IMR-90 (cell line): ENCODE measurements around the gene DISP2. TPM values are rescaled to one million over a fixed set of nuclear protein-coding genes. Genes with fewer than 3 reads are reported as not detected.

Experiments
- ATAC-seq: fragments of 200-7000 bp; cut with Tn5 transposase; 2 replicates; pipeline ENCODE4 v1.9.1; 2020; ENCODE audit warnings: low read depth, mild to moderate bottlenecking, moderate library complexity
- BruUV-seq: library from RNA; stranded (reverse); fragments of 400-500 nt; replicated peaks from 2 replicates; lab custom pipeline; 2021; lab: Mats Ljungman, UMichigan
- CTCF ChIA-PET: fragments of 300-600 bp; formaldehyde crosslinking; extraction: SDS; loops from one replicate; lab custom pipeline; 2021; ENCODE audit warnings: antibody characterized with exemption; lab: Yijun Ruan, JAX
- POLR2A ChIA-PET: fragments of 300-600 bp; sonication (Branson Sonifier 250); formaldehyde crosslinking; loops from one replicate; lab custom pipeline; 2022; ENCODE audit warnings: antibody characterized with exemption; ENCODE audit not compliant: unreplicated experiment; lab: Charles Lee
- DNase-seq: peaks from one replicate; pipeline ENCODE4 v3.0.0; 2013
- H2AFZ ChIP-seq: replicated peaks from 2 replicates; pipeline ENCODE3; 2013; ENCODE audit warnings: low read length, mild to moderate bottlenecking; ENCODE audit not compliant: poor library complexity
- H2AK5ac ChIP-seq: 2 replicates; pipeline ENCODE4 v1.6.1; 2013; ENCODE audit warnings: low read depth, low read length, inconsistent platforms
- H2AK9ac ChIP-seq: replicated peaks from 2 replicates; pipeline ENCODE3; 2013; ENCODE audit warnings: mild to moderate bottlenecking, low read depth, low read length, moderate library complexity; ENCODE audit not compliant: poor library complexity
- H2BK120ac ChIP-seq: 2 replicates; pipeline ENCODE4 v1.6.1; 2013; ENCODE audit warnings: low read depth, low read length, inconsistent platforms
- H2BK15ac ChIP-seq: 3 replicates; pipeline ENCODE4 v1.6.1; 2013; ENCODE audit warnings: low read depth, low read length, inconsistent platforms
- H2BK20ac ChIP-seq: 2 replicates; pipeline ENCODE4 v1.6.1; 2013; ENCODE audit warnings: low read depth, mild to moderate bottlenecking, inconsistent platforms, low read length, moderate library complexity
- H2BK5ac ChIP-seq: 2 replicates; pipeline ENCODE4 v1.6.1; 2013; ENCODE audit warnings: mild to moderate bottlenecking, low read depth, low read length, inconsistent platforms; ENCODE audit not compliant: poor library complexity, severe bottlenecking
- H3K14ac ChIP-seq: replicated peaks from 2 replicates; pipeline ENCODE4 v1.6.1; 2013; ENCODE audit warnings: low read depth, low read length, inconsistent platforms
- H3K18ac ChIP-seq: 2 replicates; pipeline ENCODE4 v1.6.1; 2013; ENCODE audit warnings: low read depth, low read length, control low read depth
- H3K23ac ChIP-seq: 2 replicates; pipeline ENCODE4 v1.6.1; 2013; ENCODE audit warnings: low read depth, low read length, inconsistent platforms
- H3K27ac ChIP-seq: 2 replicates; pipeline ENCODE4 v1.5.1; 2013; ENCODE audit warnings: mild to moderate bottlenecking, control low read depth, low read length; ENCODE audit not compliant: insufficient read depth
- H3K27me3 ChIP-seq: 2 replicates; pipeline ENCODE4 v1.6.1; 2013; ENCODE audit warnings: low read length; ENCODE audit not compliant: control insufficient read depth, insufficient read depth
- H3K36me3 ChIP-seq: 2 replicates; pipeline ENCODE4 v1.6.1; 2013; ENCODE audit warnings: low read length, mixed read lengths; ENCODE audit not compliant: control insufficient read depth, insufficient read depth
- H3K4ac ChIP-seq: 2 replicates; pipeline ENCODE4 v1.6.1; 2013; ENCODE audit warnings: low read depth, low read length, inconsistent platforms
- H3K4me1 ChIP-seq: 2 replicates; pipeline ENCODE4 v1.6.1; 2013; ENCODE audit warnings: low read length, mixed read lengths; ENCODE audit not compliant: control insufficient read depth, insufficient read depth
- H3K4me2 ChIP-seq: 2 replicates; pipeline ENCODE4 v1.6.1; 2013; ENCODE audit warnings: low read depth, mild to moderate bottlenecking, control low read depth, low read length, moderate library complexity
- H3K4me3 ChIP-seq: 2 replicates; pipeline ENCODE4 v1.5.1; 2013; ENCODE audit warnings: low read depth, mild to moderate bottlenecking, control low read depth, low read length, moderate library complexity; ENCODE audit not compliant: insufficient read depth
- H3K56ac ChIP-seq: 2 replicates; pipeline ENCODE4 v1.6.1; 2013; ENCODE audit warnings: low read length, inconsistent platforms; ENCODE audit not compliant: insufficient read depth; ENCODE audit errors: extremely low read depth
- H3K79me1 ChIP-seq, 2 experiments: 2 replicates each; pipeline ENCODE4 v1.6.1; 2013; ENCODE audit warnings: low read length in 2 of 2, inconsistent platforms in 1 of 2, low read depth in 1 of 2
- H3K9ac ChIP-seq: 2 replicates; pipeline ENCODE4 v1.6.1; 2013; ENCODE audit warnings: low read depth, low read length, control low read depth
- H3K9me1 ChIP-seq: 2 replicates; pipeline ENCODE4 v1.6.1; 2013; ENCODE audit warnings: low read length, inconsistent platforms; ENCODE audit not compliant: insufficient read depth
- H3K9me3 ChIP-seq: 2 replicates; pipeline ENCODE4 v1.6.1; 2013; ENCODE audit warnings: low read length; ENCODE audit not compliant: control insufficient read depth, insufficient read depth
- H4K20me1 ChIP-seq: 2 replicates; pipeline ENCODE4 v1.6.1; 2013; ENCODE audit warnings: low read length, inconsistent platforms; ENCODE audit not compliant: insufficient read depth
- H4K5ac ChIP-seq: 2 replicates; pipeline ENCODE4 v1.6.1; 2013; ENCODE audit warnings: mild to moderate bottlenecking, low read depth, low read length, control low read depth
- H4K8ac ChIP-seq, 2 experiments: 2 replicates each; pipeline ENCODE4 v1.6.1; 2013; ENCODE audit warnings: low read depth in 2 of 2, low read length in 2 of 2, control low read depth in 1 of 2, inconsistent platforms in 1 of 2
- H4K91ac ChIP-seq: 2 replicates; pipeline ENCODE4 v1.6.1; 2013; ENCODE audit warnings: low read depth, low read length, inconsistent platforms; ENCODE audit not compliant: insufficient read depth
- BHLHE40 ChIP-seq: fragments of 150-350 bp; IDR thresholded peaks from 2 replicates; pipeline ENCODE4 v1.6.1; 2016; ENCODE audit warnings: mild to moderate bottlenecking, low read depth, low read length
- CHD1 ChIP-seq: IDR thresholded peaks from 2 replicates; pipeline ENCODE4 v1.6.1; 2012; ENCODE audit warnings: low read depth, low read length, improper control_type of control experiment
- FOS ChIP-seq: fragments of 150-350 bp; IDR thresholded peaks from 2 replicates; pipeline ENCODE4 v1.6.1; 2016; ENCODE audit warnings: low read depth, low read length
- MAFK ChIP-seq: IDR thresholded peaks from 2 replicates; pipeline ENCODE4 v1.6.1; 2012; ENCODE audit warnings: low read depth, low read length, improper control_type of control experiment
- MAZ ChIP-seq: IDR thresholded peaks from 2 replicates; pipeline ENCODE4 v1.6.1; 2012; ENCODE audit warnings: low read depth, mild to moderate bottlenecking, low read length, improper control_type of control experiment, moderate library complexity, borderline replicate concordance
- MXI1 ChIP-seq: IDR thresholded peaks from 2 replicates; pipeline ENCODE4 v1.6.1; 2012; ENCODE audit warnings: low read depth, mild to moderate bottlenecking, low read length, moderate library complexity, borderline replicate concordance
- POLR2A ChIP-seq: IDR thresholded peaks from 2 replicates; pipeline ENCODE4 v1.6.1; 2012; ENCODE audit warnings: mild to moderate bottlenecking, low read depth, low read length
- RAD21 ChIP-seq: IDR thresholded peaks from 2 replicates; pipeline ENCODE4 v1.6.1; 2012; ENCODE audit warnings: low read length, improper control_type of control experiment
- RCOR1 ChIP-seq: IDR thresholded peaks from 2 replicates; pipeline ENCODE4 v1.6.1; 2012; ENCODE audit warnings: mild to moderate bottlenecking, low read length, improper control_type of control experiment; ENCODE audit not compliant: insufficient replicate concordance
- RFX5 ChIP-seq: IDR thresholded peaks from 2 replicates; pipeline ENCODE4 v1.8.0; 2012; ENCODE audit warnings: low read depth, mild to moderate bottlenecking, low read length, moderate library complexity
- SMC3 ChIP-seq: fragments of 150-350 bp; IDR thresholded peaks from 2 replicates; pipeline ENCODE4 v1.6.1; 2016; ENCODE audit warnings: low read depth, mild to moderate bottlenecking, antibody characterized with exemption, low read length, moderate library complexity
- WGBS, 2 experiments: methylation state at CpG; one replicate each; pipeline versions ENCODE4 v1.1.5 to v1.1.7; 2013; ENCODE audit warnings: missing lambda C conversion rate in 2 of 2; ENCODE audit not compliant: insufficient read length in 1 of 2; ENCODE audit errors: extremely low coverage in 2 of 2; 5-methylcytosine and 5-hydroxymethylcytosine counted together
- dilution Hi-C: fragments of 300-500 bp; cut with HindIII; formaldehyde crosslinking; loops from one replicate; pipeline ENCODE4 v1.14.3; 2018; ENCODE audit warnings: low sequenced_read_pairs; ENCODE audit not compliant: unreplicated experiment
- in situ Hi-C: fragments of 300-500 bp; cut with MboI; formaldehyde crosslinking; loops from 3 replicates; pipeline ENCODE4 v1.14.3; 2019; ENCODE audit warnings: low sequenced_read_pairs, inconsistent platforms, mixed read lengths
- intact Hi-C: fragments of 100-400 bp; cut with micrococcal nuclease; formaldehyde crosslinking; loops from 2 replicates; pipeline ENCODE4 v1.10.0; 2022
- polyA plus RNA-seq, 3 experiments: library from polyadenylated mRNA; depleted of rRNA; stranded (reverse); fragments of >200 nt; gene quantifications; 2 replicates each; pipeline ENCODE4 v1.2.3, GENCODE V29; 2012; ENCODE audit warnings: low replicate concordance in 1 of 3
- total RNA-seq: library from RNA; depleted of rRNA; stranded (reverse); fragments of >200 nt; gene quantifications from 2 replicates; pipeline ENCODE4 v1.2.3, GENCODE V29; 2012
- TF ChIP-seq, protein P1 (sequence below): conservative IDR thresholded peaks from 2 replicates; pipeline ENCODE4 v1.5.1; 2012; ENCODE audit warnings: mild to moderate bottlenecking, low read depth, low read length, improper control_type of control experiment
- TF ChIP-seq, protein P2 (sequence below): fragments of 150-350 bp; IDR thresholded peaks from 2 replicates; pipeline ENCODE4 v1.6.1; 2017; ENCODE audit warnings: mild to moderate bottlenecking, antibody characterized with exemption, low read length, low read depth

DISP2 gene
- total and polyA plus RNA-seq, 2 of the 4 experiments (the other 2 are of a cell fraction), result 0.34 to 0.36 TPM

DNA sequence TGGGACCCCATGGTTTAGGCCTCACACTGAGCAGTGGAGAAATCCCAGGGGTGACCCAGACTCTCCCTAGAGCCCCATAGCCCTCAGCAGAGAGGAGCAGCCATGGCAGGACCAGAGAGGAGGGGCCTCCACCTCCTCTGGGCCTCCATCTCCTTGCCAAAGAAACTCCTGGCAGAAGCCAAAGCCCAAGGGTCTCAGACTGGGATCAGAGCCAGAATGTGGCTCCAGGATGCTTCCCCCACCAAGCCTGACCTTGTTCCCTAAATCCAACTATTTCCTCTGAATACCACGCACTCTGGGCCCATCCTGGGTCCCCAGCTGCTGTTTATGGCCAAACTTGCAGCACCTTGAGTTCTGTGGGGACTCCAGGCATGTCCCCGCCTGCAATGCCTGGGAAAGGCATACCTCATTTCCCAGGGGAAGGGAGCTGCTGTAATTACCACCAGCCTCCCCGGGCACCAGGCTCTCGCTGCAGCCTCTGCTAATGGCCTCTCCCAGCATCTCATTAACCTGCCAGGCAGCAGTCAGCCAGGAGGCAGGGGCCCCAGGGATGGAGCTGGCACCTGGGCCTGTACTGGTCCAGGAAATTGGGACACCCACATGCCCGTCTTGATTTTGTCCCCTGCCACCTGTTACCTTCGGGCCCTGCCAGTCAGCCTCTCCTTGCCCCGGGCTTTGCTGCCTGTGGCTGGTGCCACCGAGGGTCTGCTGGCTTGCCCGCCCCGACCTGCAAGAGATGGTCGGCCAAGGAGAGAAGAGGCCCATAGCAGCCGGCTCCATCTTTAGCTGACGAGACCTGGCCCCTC is 21.9 kb upstream of the DISP2 start:
- Histone ChIP-seq H3K23ac (no peak overlapping the region), H2BK5ac (no peak overlapping the region), H4K8ac (no peak overlapping the region), H3K14ac (no peak overlapping the region), H3K4me1 (peaks cover 33% of the 10 kb centered on the region), H3K4me2 (no peak overlapping the region), H2BK15ac (no peak overlapping the region), H3K9ac (no peak overlapping the region), H3K36me3 (peaks cover 19% of the 10 kb centered on the region), H3K27ac (0 out of 2 replicates have a peak overlapping the region, but pooled peaks have one; percentile 4), H2BK120ac (no peak overlapping the region), H2AK9ac (no peak overlapping the region), H3K4ac (no peak overlapping the region), H3K79me1 (peaks cover 24 to 73% of the 10 kb centered on the region in 2 experiments; a peak in 3 of 4 replicates), H3K9me3 (no peaks in the 10 kb centered on the region), H4K5ac (no peak overlapping the region), H4K20me1 (peaks cover 3% of the 10 kb centered on the region; the same call in 1 of the 2 replicates), H3K27me3 (no peaks in the 10 kb centered on the region), H2AK5ac (peak overlapping the region; percentile 3; the same call in 1 of the 2 replicates), H2BK20ac (no peak overlapping the region), H3K18ac (no peak overlapping the region), H4K91ac (0 out of 2 replicates have a peak overlapping the region, but pooled peaks have one; percentile 16), H3K9me1 (peaks cover 30% of the 10 kb centered on the region), H2AFZ (no peak overlapping the region), H3K4me3 (no peak overlapping the region), H3K56ac (no peak overlapping the region)
- BruUV-seq, result no TSS peak
- ChIA-PET CTCF (interaction anchor here (0.8 kb wide), 1 partner anchor 57 kb away, joined by 3 read pairs; no protein-coding TSS in a partner anchor), POLR2A (interaction anchor here (1.3 kb wide), 1 partner anchor 9 kb away, joined by 3 read pairs; no protein-coding TSS in a partner anchor)
- dilution Hi-C loops, result no loop called here
- no peak for DNase-seq
- intact Hi-C loops, result no loop called here
- no peak for ATAC-seq
- TF ChIP-seq, protein P1, sequence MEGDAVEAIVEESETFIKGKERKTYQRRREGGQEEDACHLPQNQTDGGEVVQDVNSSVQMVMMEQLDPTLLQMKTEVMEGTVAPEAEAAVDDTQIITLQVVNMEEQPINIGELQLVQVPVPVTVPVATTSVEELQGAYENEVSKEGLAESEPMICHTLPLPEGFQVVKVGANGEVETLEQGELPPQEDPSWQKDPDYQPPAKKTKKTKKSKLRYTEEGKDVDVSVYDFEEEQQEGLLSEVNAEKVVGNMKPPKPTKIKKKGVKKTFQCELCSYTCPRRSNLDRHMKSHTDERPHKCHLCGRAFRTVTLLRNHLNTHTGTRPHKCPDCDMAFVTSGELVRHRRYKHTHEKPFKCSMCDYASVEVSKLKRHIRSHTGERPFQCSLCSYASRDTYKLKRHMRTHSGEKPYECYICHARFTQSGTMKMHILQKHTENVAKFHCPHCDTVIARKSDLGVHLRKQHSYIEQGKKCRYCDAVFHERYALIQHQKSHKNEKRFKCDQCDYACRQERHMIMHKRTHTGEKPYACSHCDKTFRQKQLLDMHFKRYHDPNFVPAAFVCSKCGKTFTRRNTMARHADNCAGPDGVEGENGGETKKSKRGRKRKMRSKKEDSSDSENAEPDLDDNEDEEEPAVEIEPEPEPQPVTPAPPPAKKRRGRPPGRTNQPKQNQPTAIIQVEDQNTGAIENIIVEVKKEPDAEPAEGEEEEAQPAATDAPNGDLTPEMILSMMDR, result no peak
- no peak for TF ChIP-seq SMC3
- TF ChIP-seq, protein P2, sequence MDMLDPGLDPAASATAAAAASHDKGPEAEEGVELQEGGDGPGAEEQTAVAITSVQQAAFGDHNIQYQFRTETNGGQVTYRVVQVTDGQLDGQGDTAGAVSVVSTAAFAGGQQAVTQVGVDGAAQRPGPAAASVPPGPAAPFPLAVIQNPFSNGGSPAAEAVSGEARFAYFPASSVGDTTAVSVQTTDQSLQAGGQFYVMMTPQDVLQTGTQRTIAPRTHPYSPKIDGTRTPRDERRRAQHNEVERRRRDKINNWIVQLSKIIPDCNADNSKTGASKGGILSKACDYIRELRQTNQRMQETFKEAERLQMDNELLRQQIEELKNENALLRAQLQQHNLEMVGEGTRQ, result no peak
- no peak for TF ChIP-seq POLR2A
- no peak for TF ChIP-seq MXI1
- no peak for TF ChIP-seq FOS
- no peak for TF ChIP-seq RAD21
- TF ChIP-seq MAZ, result no peak
- no peak for TF ChIP-seq CHD1
- TF ChIP-seq RCOR1, result no peak
- no peak for TF ChIP-seq RFX5
- no peak for TF ChIP-seq BHLHE40
- no peak for TF ChIP-seq MAFK
- WGBS, 2 experiments, result 93% methylated on average over 3 of the region's 13 CpGs; no CpG with 5 or more reads in 1 of the 2 experiments
- in situ Hi-C loops, result no loop called here
